ENCODE data around the gene MPRIP.

- no peak for TF ChIP-seq EZH2 (IDR thresholded peaks at IDR 0.05; ENCODE audit: borderline replicate concordance, low read depth, low read length, severe bottlenecking)
- TF ChIP-seq, protein P1, sequence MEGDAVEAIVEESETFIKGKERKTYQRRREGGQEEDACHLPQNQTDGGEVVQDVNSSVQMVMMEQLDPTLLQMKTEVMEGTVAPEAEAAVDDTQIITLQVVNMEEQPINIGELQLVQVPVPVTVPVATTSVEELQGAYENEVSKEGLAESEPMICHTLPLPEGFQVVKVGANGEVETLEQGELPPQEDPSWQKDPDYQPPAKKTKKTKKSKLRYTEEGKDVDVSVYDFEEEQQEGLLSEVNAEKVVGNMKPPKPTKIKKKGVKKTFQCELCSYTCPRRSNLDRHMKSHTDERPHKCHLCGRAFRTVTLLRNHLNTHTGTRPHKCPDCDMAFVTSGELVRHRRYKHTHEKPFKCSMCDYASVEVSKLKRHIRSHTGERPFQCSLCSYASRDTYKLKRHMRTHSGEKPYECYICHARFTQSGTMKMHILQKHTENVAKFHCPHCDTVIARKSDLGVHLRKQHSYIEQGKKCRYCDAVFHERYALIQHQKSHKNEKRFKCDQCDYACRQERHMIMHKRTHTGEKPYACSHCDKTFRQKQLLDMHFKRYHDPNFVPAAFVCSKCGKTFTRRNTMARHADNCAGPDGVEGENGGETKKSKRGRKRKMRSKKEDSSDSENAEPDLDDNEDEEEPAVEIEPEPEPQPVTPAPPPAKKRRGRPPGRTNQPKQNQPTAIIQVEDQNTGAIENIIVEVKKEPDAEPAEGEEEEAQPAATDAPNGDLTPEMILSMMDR (IDR thresholded peaks at IDR 0.05; ENCODE audit: borderline replicate concordance, extremely low read depth, low read length, poor library complexity, severe bottlenecking): no peak
These were observed 130.0 kb downstream of the MPRIP start for GRCh38 chr17:17172001-17172939.

Measured in DND-41 (cell line).